Subcutaneous adipose tissue (tissue), 4 donors: ENCODE measurements around the gene CCDC61. TPM values are rescaled to one million over a fixed set of nuclear protein-coding genes. Genes with fewer than 3 reads are reported as not detected.

Experiments used
- CTCF ChIP-seq: fragments of 450-650 bp; IDR thresholded peaks from one replicate; pipeline ENCODE4 v1.5.1; 2016; ENCODE audit warnings: low read depth, mild to moderate bottlenecking, control low read depth, antibody characterized with exemption, moderate library complexity
- total RNA-seq, 4 donors: library from RNA; depleted of rRNA; stranded (reverse); fragments of >200 nt; gene quantifications; one replicate each; pipeline ENCODE4 v1.1.0, GENCODE V29; 2016

The CCDC61 gene
- total RNA-seq = 10 to 100 TPM in 1 of 4 donors, 1 to 10 TPM in 3; 2.8 to 12.2 (median 4.5) TPM

GRCh38 chr19:45994998-45995714, at the start of gene CCDC61:
Gene CCDC61 (plus strand): TSS chr19:45995467. CDS start chr19:46003019, 7,552 bp downstream.
- TF ChIP-seq CTCF = no peak

- no peak for TF ChIP-seq CTCF
Measured at GRCh38 chr19:45947926-45948325, 47.3 kb upstream of the CCDC61 start.

- no peak for TF ChIP-seq CTCF
Measured at GRCh38 chr19:45952341-45952685, 43.0 kb upstream of the CCDC61 start.

- no peak for TF ChIP-seq CTCF
Measured at GRCh38 chr19:45952686-45953505, 42.4 kb upstream of the CCDC61 start.

GRCh38 chr19:45953676-45954075, 41.6 kb upstream of the CCDC61 start:
- TF ChIP-seq CTCF = no peak

GRCh38 chr19:45954156-45954555, 41.1 kb upstream of the CCDC61 start:
- no peak for TF ChIP-seq CTCF

- no peak for TF ChIP-seq CTCF
Measured at GRCh38 chr19:45955905-45956608, 39.2 kb upstream of the CCDC61 start.
